Activated CD4-positive, alpha-beta T cell treated with anti-CD3 and anti-CD28 coated beads, Interleukin-2, amount 50 U/mL, for 1 hour (primary cell): ENCODE results near the gene COL23A1.
"Not testable (repeated sequence)": the region's sequence is repeated elsewhere in the genome, so short reads cannot be mapped to it uniquely, and the experiment has no call there.

Source experiments
- DNase-seq: peaks from one replicate; pipeline ENCODE4 v3.0.0-alpha.2; 2020

COL23A1 gene

GRCh38 chr5:178313316-178313715, 276.9 kb downstream of the COL23A1 start:
- DNase-seq = no peak

- no peak for DNase-seq
Measured at GRCh38 chr5:178312880-178313282, 277.3 kb downstream of the COL23A1 start.

- no peak for DNase-seq
Measured at GRCh38 chr5:178310130-178310865, 279.9 kb downstream of the COL23A1 start.

GRCh38 chr5:178309271-178310013, 280.8 kb downstream of the COL23A1 start:
- DNase-seq = no peak

GRCh38 chr5:178308541-178309092, 281.6 kb downstream of the COL23A1 start:
- DNase-seq = no peak

GRCh38 chr5:178307267-178308045, 282.7 kb downstream of the COL23A1 start:
- no peak for DNase-seq

GRCh38 chr5:178306430-178307225, 283.6 kb downstream of the COL23A1 start:
- no peak for DNase-seq

GRCh38 chr5:178305801-178306200, 284.4 kb downstream of the COL23A1 start:
- no peak for DNase-seq

GRCh38 chr5:178304761-178305645, 285.2 kb downstream of the COL23A1 start:
- DNase-seq = no peak

GRCh38 chr5:178304016-178304415, 286.2 kb downstream of the COL23A1 start:
- no peak for DNase-seq

- not testable (repeated sequence) for DNase-seq
Measured at GRCh38 chr5:178302321-178302720, 287.9 kb downstream of the COL23A1 start.

GRCh38 chr5:178301641-178302040, 288.6 kb downstream of the COL23A1 start:
- DNase-seq = no peak

- DNase-seq = no peak
Measured at GRCh38 chr5:178298283-178298807, 291.8 kb downstream of the COL23A1 start.

GRCh38 chr5:178297751-178298150, 292.4 kb downstream of the COL23A1 start:
- DNase-seq = no peak

- DNase-seq = no peak
Measured at GRCh38 chr5:178296066-178296465, 294.1 kb downstream of the COL23A1 start.

- DNase-seq = no peak
Measured at GRCh38 chr5:178295589-178295988, 294.6 kb downstream of the COL23A1 start.

- DNase-seq = no peak
Measured at GRCh38 chr5:178293815-178294214, 296.4 kb downstream of the COL23A1 start.

- DNase-seq = no peak
Measured at GRCh38 chr5:178293400-178293799, 296.8 kb downstream of the COL23A1 start.

GRCh38 chr5:178292826-178293205, 297.4 kb downstream of the COL23A1 start:
- no peak for DNase-seq

- DNase-seq = no peak
Measured at GRCh38 chr5:178291969-178292825, 298.0 kb downstream of the COL23A1 start.
